HepG2 (cell line): ENCODE results near the gene SUSD3. TPM values are rescaled to one million over a fixed set of nuclear protein-coding genes. Genes with fewer than 3 reads are reported as not detected.
A peak's percentile ranks its signal among the peaks of the same experiment; 100 is the strongest.

ENCODE experiments used
- CENPX ChIP-seq: sonication (generic); formaldehyde crosslinking; IDR thresholded peaks from 2 replicates; pipeline ENCODE4 v1.9.0; 2021; ENCODE audit warnings: mild to moderate bottlenecking, missing genetic modification reagents, moderate library complexity
- HNF4A ChIP-seq: sonication (generic); formaldehyde crosslinking; IDR thresholded peaks from 2 replicates; pipeline ENCODE4 v1.4.0; 2020; ENCODE audit warnings: missing genetic modification reagents
- HOXA5 ChIP-seq: sonication (generic); formaldehyde crosslinking; IDR thresholded peaks from 2 replicates; pipeline ENCODE4 v1.4.0; 2020; ENCODE audit warnings: missing genetic modification reagents
- KDM5B ChIP-seq: sonication (generic); formaldehyde crosslinking; IDR thresholded peaks from 2 replicates; pipeline ENCODE4 v1.4.0; 2020; ENCODE audit warnings: missing genetic modification reagents, mild to moderate bottlenecking, borderline replicate concordance
- KLF6 ChIP-seq: IDR thresholded peaks from 2 replicates; pipeline ENCODE4 v1.8.0; 2016; ENCODE audit warnings: missing biosample characterization, missing genetic modification reagents
- MATR3 ChIP-seq: sonication (generic); formaldehyde crosslinking; IDR thresholded peaks from 2 replicates; pipeline ENCODE4 v1.4.0; 2020; ENCODE audit warnings: missing genetic modification reagents
- MEIS2 ChIP-seq: sonication (generic); formaldehyde crosslinking; IDR thresholded peaks from 2 replicates; pipeline ENCODE4 v1.9.0; 2021; ENCODE audit warnings: mild to moderate bottlenecking, missing genetic modification reagents
- NCOA5 ChIP-seq: sonication (generic); formaldehyde crosslinking; IDR thresholded peaks from 2 replicates; pipeline ENCODE4 v1.4.0; 2020; ENCODE audit warnings: missing genetic modification reagents
- NFYC ChIP-seq: IDR thresholded peaks from 2 replicates; pipeline ENCODE4 v1.6.1; 2016; ENCODE audit warnings: missing genetic modification reagents, missing compliant biosample characterization
- SNAI1 ChIP-seq: sonication (generic); formaldehyde crosslinking; IDR thresholded peaks from 2 replicates; pipeline ENCODE4 v1.5.0; 2020; ENCODE audit warnings: mild to moderate bottlenecking, missing genetic modification reagents, borderline replicate concordance
- SSRP1 ChIP-seq: IDR thresholded peaks from 2 replicates; pipeline ENCODE4 v1.6.1; 2016; ENCODE audit warnings: control low read depth
- YY1 ChIP-seq: IDR thresholded peaks from 2 replicates; pipeline ENCODE4 v1.6.1; 2011; ENCODE audit warnings: low read length, low read depth, moderate library complexity, mild to moderate bottlenecking; ENCODE audit not compliant: insufficient read depth, insufficient replicate concordance
- ZFP36L2 ChIP-seq: sonication (generic); formaldehyde crosslinking; IDR thresholded peaks from 2 replicates; pipeline ENCODE4 v1.4.0; 2020; ENCODE audit warnings: missing genetic modification reagents
- ZNF10 ChIP-seq: sonication (generic); formaldehyde crosslinking; IDR thresholded peaks from 2 replicates; pipeline ENCODE4 v1.4.0; 2020; ENCODE audit warnings: mild to moderate bottlenecking, low read depth, missing genetic modification reagents, borderline replicate concordance
- ZNF3 ChIP-seq: IDR thresholded peaks from 2 replicates; pipeline ENCODE4 v1.7.0; 2017; ENCODE audit warnings: inconsistent platforms
- ZNF30 ChIP-seq: sonication (generic); formaldehyde crosslinking; IDR thresholded peaks from 2 replicates; pipeline ENCODE4 v1.5.0; 2020; ENCODE audit warnings: mild to moderate bottlenecking, missing genetic modification reagents
- ZNF563 ChIP-seq: sonication (generic); formaldehyde crosslinking; IDR thresholded peaks from 2 replicates; pipeline ENCODE4 v1.8.0; 2022; ENCODE audit warnings: mild to moderate bottlenecking, moderate library complexity, missing genetic modification reagents
- ZNF569 ChIP-seq: sonication (generic); formaldehyde crosslinking; IDR thresholded peaks from 2 replicates; pipeline ENCODE4 v1.5.0; 2020; ENCODE audit warnings: mild to moderate bottlenecking, missing genetic modification reagents, moderate library complexity, borderline replicate concordance
- ZNF883 ChIP-seq: sonication (generic); formaldehyde crosslinking; IDR thresholded peaks from 2 replicates; pipeline ENCODE4 v1.5.1; 2020; ENCODE audit warnings: mild to moderate bottlenecking, missing genetic modification reagents; ENCODE audit errors: not compliant biosample characterization
- polyA plus RNA-seq, 8 experiments: library from polyadenylated mRNA; depleted of rRNA in 3 of 8; stranded (reverse) in 7 of 8; unstranded in 1 of 8; fragments of >200 nt; fragmentation: Illumina TruSeq in 4 of 8; extraction: Trizol in 4 of 8; gene quantifications; 2 replicates each; pipeline versions ENCODE4 v1.2.1 to v1.2.3, GENCODE V29; 2011 to 2016; ENCODE audit warnings: low read depth in 4 of 8, missing spikeins in 1 of 8, mixed read lengths in 1 of 8; ENCODE audit not compliant: insufficient read depth in 1 of 8
- total RNA-seq, 5 experiments: library from RNA; depleted of rRNA; stranded (reverse); fragments of >200 nt; fragmentation: Illumina TruSeq; extraction: Trizol; gene quantifications; 2 replicates each; pipeline ENCODE4 v1.2.3, GENCODE V29; 2016; ENCODE audit warnings: low read depth in 1 of 5
- TF ChIP-seq, protein P1 (sequence below): fragments of 450-650 bp; IDR thresholded peaks from 2 replicates; pipeline ENCODE4 v1.6.1; 2017
- TF ChIP-seq, protein P2 (sequence below): sonication (generic); formaldehyde crosslinking; IDR thresholded peaks from 2 replicates; pipeline ENCODE4 v1.4.0; 2020; ENCODE audit warnings: mild to moderate bottlenecking, missing genetic modification reagents
- TF ChIP-seq, protein P3 (sequence below): sonication (generic); formaldehyde crosslinking; IDR thresholded peaks from 2 replicates; pipeline ENCODE4 v1.4.0; 2020; ENCODE audit warnings: missing genetic modification reagents

The SUSD3 gene
- total and polyA plus RNA-seq, 2 of the 13 experiments (the other 11 are each of a cell fraction or from before 2014, with no cell fraction given), result 7.0 to 9.1 TPM

DNA sequence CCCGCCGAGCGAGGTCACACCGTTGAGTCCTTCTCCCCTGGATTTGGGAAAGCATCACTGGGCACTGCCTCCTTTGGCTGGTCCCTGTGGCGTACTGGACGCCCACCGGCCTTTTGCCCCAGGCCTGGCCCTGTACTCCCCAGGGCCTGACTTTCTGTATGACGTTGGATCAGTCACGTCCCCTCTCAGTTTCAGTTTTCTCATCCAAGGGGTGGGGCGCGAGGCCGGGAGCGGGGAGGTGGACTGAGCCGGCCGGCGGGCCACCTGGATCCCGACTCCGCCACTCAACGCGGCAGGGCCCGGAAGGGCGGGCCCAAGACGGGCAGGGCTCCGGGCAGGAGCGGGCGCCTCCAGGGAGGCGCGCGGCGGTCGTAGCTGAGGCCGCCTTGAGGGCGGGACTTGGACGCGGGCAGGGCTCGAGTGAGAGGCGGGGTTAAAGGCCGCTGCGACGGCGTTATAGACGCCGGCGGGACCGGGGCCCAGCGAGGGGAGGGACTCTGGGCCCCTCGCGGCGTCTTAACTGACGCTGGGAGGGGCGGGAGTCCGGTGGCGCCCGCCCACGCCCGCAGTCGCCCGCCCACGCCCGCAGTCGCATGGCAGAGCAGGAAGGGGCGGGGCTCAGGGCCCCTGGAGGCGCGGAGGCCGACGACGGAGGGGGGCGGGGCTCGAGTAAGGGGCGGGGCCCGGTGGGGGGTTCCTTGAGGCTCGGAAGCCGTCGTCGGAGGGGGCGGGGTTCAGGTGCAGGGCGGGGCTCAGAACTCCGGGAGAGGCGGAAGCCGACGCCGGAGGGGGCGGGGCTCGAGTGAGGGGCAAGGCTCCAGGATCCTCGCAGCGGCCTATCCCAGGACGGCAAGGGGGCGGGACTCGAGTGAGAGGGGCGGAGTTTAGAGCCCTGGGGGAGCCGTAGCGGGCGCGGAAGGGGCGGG, 37.0 kb downstream of the SUSD3 start (continued):
- TF ChIP-seq MATR3 (CRISPR knock-in tag) (no peak), KLF6 (peak; percentile 53; the same call in 1 of the 2 replicates), HNF4A (CRISPR knock-in tag) (no peak), MEIS2 (CRISPR knock-in tag) (0 out of 2 replicates have a peak, but pooled peaks have one; percentile 77), KDM5B (CRISPR knock-in tag) (peak; percentile 48; the same call in 1 of the 2 replicates), SSRP1 (no peak), ZNF883 (CRISPR knock-in tag) (peak; percentile 19), YY1 (peak; percentile 48), HOXA5 (peak; percentile 49), ZNF30 (no peak), CENPX (CRISPR knock-in tag) (no peak), ZNF10 (CRISPR knock-in tag) (no peak), ZNF563 (CRISPR knock-in tag) (peak; percentile 57; the same call in 1 of the 2 replicates), SNAI1 (CRISPR knock-in tag) (no peak), ZNF3 (CRISPR knock-in tag) (no peak), ZFP36L2 (CRISPR knock-in tag) (no peak), NCOA5 (CRISPR knock-in tag) (no peak), NFYC (CRISPR knock-in tag) (0 out of 2 replicates have a peak, but pooled peaks have one; percentile 34), ZNF569 (CRISPR knock-in tag) (no peak)
- TF ChIP-seq, protein P1, sequence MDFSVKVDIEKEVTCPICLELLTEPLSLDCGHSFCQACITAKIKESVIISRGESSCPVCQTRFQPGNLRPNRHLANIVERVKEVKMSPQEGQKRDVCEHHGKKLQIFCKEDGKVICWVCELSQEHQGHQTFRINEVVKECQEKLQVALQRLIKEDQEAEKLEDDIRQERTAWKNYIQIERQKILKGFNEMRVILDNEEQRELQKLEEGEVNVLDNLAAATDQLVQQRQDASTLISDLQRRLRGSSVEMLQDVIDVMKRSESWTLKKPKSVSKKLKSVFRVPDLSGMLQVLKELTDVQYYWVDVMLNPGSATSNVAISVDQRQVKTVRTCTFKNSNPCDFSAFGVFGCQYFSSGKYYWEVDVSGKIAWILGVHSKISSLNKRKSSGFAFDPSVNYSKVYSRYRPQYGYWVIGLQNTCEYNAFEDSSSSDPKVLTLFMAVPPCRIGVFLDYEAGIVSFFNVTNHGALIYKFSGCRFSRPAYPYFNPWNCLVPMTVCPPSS, result no peak
- TF ChIP-seq, protein P2, sequence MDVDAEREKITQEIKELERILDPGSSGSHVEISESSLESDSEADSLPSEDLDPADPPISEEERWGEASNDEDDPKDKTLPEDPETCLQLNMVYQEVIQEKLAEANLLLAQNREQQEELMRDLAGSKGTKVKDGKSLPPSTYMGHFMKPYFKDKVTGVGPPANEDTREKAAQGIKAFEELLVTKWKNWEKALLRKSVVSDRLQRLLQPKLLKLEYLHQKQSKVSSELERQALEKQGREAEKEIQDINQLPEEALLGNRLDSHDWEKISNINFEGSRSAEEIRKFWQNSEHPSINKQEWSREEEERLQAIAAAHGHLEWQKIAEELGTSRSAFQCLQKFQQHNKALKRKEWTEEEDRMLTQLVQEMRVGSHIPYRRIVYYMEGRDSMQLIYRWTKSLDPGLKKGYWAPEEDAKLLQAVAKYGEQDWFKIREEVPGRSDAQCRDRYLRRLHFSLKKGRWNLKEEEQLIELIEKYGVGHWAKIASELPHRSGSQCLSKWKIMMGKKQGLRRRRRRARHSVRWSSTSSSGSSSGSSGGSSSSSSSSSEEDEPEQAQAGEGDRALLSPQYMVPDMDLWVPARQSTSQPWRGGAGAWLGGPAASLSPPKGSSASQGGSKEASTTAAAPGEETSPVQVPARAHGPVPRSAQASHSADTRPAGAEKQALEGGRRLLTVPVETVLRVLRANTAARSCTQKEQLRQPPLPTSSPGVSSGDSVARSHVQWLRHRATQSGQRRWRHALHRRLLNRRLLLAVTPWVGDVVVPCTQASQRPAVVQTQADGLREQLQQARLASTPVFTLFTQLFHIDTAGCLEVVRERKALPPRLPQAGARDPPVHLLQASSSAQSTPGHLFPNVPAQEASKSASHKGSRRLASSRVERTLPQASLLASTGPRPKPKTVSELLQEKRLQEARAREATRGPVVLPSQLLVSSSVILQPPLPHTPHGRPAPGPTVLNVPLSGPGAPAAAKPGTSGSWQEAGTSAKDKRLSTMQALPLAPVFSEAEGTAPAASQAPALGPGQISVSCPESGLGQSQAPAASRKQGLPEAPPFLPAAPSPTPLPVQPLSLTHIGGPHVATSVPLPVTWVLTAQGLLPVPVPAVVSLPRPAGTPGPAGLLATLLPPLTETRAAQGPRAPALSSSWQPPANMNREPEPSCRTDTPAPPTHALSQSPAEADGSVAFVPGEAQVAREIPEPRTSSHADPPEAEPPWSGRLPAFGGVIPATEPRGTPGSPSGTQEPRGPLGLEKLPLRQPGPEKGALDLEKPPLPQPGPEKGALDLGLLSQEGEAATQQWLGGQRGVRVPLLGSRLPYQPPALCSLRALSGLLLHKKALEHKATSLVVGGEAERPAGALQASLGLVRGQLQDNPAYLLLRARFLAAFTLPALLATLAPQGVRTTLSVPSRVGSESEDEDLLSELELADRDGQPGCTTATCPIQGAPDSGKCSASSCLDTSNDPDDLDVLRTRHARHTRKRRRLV (CRISPR knock-in tag), result no peak
- TF ChIP-seq, protein P3, sequence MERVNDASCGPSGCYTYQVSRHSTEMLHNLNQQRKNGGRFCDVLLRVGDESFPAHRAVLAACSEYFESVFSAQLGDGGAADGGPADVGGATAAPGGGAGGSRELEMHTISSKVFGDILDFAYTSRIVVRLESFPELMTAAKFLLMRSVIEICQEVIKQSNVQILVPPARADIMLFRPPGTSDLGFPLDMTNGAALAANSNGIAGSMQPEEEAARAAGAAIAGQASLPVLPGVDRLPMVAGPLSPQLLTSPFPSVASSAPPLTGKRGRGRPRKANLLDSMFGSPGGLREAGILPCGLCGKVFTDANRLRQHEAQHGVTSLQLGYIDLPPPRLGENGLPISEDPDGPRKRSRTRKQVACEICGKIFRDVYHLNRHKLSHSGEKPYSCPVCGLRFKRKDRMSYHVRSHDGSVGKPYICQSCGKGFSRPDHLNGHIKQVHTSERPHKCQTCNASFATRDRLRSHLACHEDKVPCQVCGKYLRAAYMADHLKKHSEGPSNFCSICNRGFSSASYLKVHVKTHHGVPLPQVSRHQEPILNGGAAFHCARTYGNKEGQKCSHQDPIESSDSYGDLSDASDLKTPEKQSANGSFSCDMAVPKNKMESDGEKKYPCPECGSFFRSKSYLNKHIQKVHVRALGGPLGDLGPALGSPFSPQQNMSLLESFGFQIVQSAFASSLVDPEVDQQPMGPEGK (CRISPR knock-in tag), result 0 out of 2 replicates have a peak, but pooled peaks have one; percentile 2
